ENCODE data around the gene DPH6. TPM values are rescaled to one million over a fixed set of nuclear protein-coding genes. Genes with fewer than 3 reads are reported as not detected.
"Not testable (repeated sequence)": the region's sequence is repeated elsewhere in the genome, so short reads cannot be mapped to it uniquely, and the experiment has no call there.

The DPH6 gene
- total RNA-seq, 2 donors from 2014 or later, result 29.8 to 35.6 TPM

GRCh38 chr15:35444557-35445204 is 101.3 kb downstream of the DPH6 start:
- H3K27me3 ChIP-seq (ENCODE audit: control insufficient read depth, insufficient read depth, low read length, poor library complexity, severe bottlenecking), result no peaks in the 10 kb centered on the region
- TF ChIP-seq CTCF (conservative IDR thresholded peaks at IDR 0.05), result peak; percentile 95

GRCh38 chr15:35443376-35443775 is 102.6 kb downstream of the DPH6 start:
- no peak for DNase-seq
- H3K4me1 Mint-ChIP-seq, result peaks cover 10% of the 10 kb centered on the region

More at GRCh38 chr15:35444557-35445204, 101.3 kb downstream of the DPH6 start:
- Mint-ChIP-seq H3K27ac (no peak overlapping the region), H3K4me1 (peaks cover 10% of the 10 kb centered on the region), H3K9me3 (peaks cover 16% of the 10 kb centered on the region), H3K27me3 (ENCODE audit: insufficient read depth) (no peaks in the 10 kb centered on the region), H3K36me3 (ENCODE audit: low read depth) (peaks cover 14% of the 10 kb centered on the region), H3K4me3 (no peak overlapping the region)
- Histone ChIP-seq H3K9me3 (ENCODE audit: control insufficient read depth, low read length) (peaks cover 5% of the 10 kb centered on the region), H3K4me3 (ENCODE audit: low read length) (no peak overlapping the region), H3K9ac (ENCODE audit: extremely low read depth, low read length, poor library complexity, severe bottlenecking) (no peak overlapping the region), H3K27ac (ENCODE audit: low read depth, low read length) (no peak overlapping the region), H3K36me3 (ENCODE audit: control insufficient read depth, insufficient read depth, low read length) (no peaks in the 10 kb centered on the region), H3K4me1 (ENCODE audit: control insufficient read depth, insufficient read depth, low read length) (no peaks in the 10 kb centered on the region)
- no CpG with 5 or more reads among the region's 1 CpG for WGBS, 2 experiments (ENCODE audit: insufficient coverage in 1 of 2, insufficient read length in 1 of 2)
- DNase-seq, result no peak

GRCh38 chr15:35442742-35443141 is 103.2 kb downstream of the DPH6 start:
- H3K27ac ChIP-seq (ENCODE audit: low read depth, low read length), result no peak overlapping the region
- 88% methylated on average over 1 of the region's 1 CpG; no CpG with 5 or more reads in 1 of the 2 experiments for WGBS, 2 experiments (ENCODE audit: insufficient coverage in 1 of 2, insufficient read length in 1 of 2)
- H3K9ac ChIP-seq (ENCODE audit: extremely low read depth, low read length, poor library complexity, severe bottlenecking), result no peak overlapping the region
- Mint-ChIP-seq H3K4me3 (no peak overlapping the region), H3K4me1 (peaks cover 10% of the 10 kb centered on the region), H3K36me3 (ENCODE audit: low read depth) (peaks cover 14% of the 10 kb centered on the region), H3K27ac (no peak overlapping the region), H3K9me3 (peaks cover 16% of the 10 kb centered on the region), H3K27me3 (ENCODE audit: insufficient read depth) (no peaks in the 10 kb centered on the region)
- peaks cover 5% of the 10 kb centered on the region for H3K9me3 ChIP-seq (ENCODE audit: control insufficient read depth, low read length)
- no peaks in the 10 kb centered on the region for H3K36me3 ChIP-seq (ENCODE audit: control insufficient read depth, insufficient read depth, low read length)
- no peaks in the 10 kb centered on the region for H3K4me1 ChIP-seq (ENCODE audit: control insufficient read depth, insufficient read depth, low read length)
- H3K27me3 ChIP-seq (ENCODE audit: control insufficient read depth, insufficient read depth, low read length, poor library complexity, severe bottlenecking), result no peaks in the 10 kb centered on the region
- no peak for DNase-seq
- H3K4me3 ChIP-seq (ENCODE audit: low read length), result no peak overlapping the region
- TF ChIP-seq CTCF (conservative IDR thresholded peaks at IDR 0.05), result no peak

More at GRCh38 chr15:35443376-35443775, 102.6 kb downstream of the DPH6 start:
- Histone ChIP-seq H3K9me3 (ENCODE audit: control insufficient read depth, low read length) (peaks cover 5% of the 10 kb centered on the region), H3K4me1 (ENCODE audit: control insufficient read depth, insufficient read depth, low read length) (no peaks in the 10 kb centered on the region), H3K36me3 (ENCODE audit: control insufficient read depth, insufficient read depth, low read length) (no peaks in the 10 kb centered on the region), H3K9ac (ENCODE audit: extremely low read depth, low read length, poor library complexity, severe bottlenecking) (no peak overlapping the region), H3K27me3 (ENCODE audit: control insufficient read depth, insufficient read depth, low read length, poor library complexity, severe bottlenecking) (no peaks in the 10 kb centered on the region), H3K27ac (ENCODE audit: low read depth, low read length) (no peak overlapping the region), H3K4me3 (ENCODE audit: low read length) (no peak overlapping the region)
- Mint-ChIP-seq H3K27me3 (ENCODE audit: insufficient read depth) (no peaks in the 10 kb centered on the region), H3K9me3 (peaks cover 16% of the 10 kb centered on the region), H3K4me3 (no peak overlapping the region), H3K27ac (no peak overlapping the region), H3K36me3 (ENCODE audit: low read depth) (peaks cover 14% of the 10 kb centered on the region)
- no peak for TF ChIP-seq CTCF (conservative IDR thresholded peaks at IDR 0.05)

- not testable (repeated sequence) for H3K27ac Mint-ChIP-seq; H3K4me1 ChIP-seq (ENCODE audit: control insufficient read depth, insufficient read depth, low read length); H3K27me3 ChIP-seq (ENCODE audit: control insufficient read depth, insufficient read depth, low read length, poor library complexity, severe bottlenecking); H3K36me3 ChIP-seq (ENCODE audit: control insufficient read depth, insufficient read depth, low read length); DNase-seq; H3K9me3 ChIP-seq (ENCODE audit: control insufficient read depth, low read length); H3K27me3 Mint-ChIP-seq (ENCODE audit: insufficient read depth); H3K4me3 ChIP-seq (ENCODE audit: low read length); H3K4me3 Mint-ChIP-seq; H3K9ac ChIP-seq (ENCODE audit: extremely low read depth, low read length, poor library complexity, severe bottlenecking); H3K27ac ChIP-seq (ENCODE audit: low read depth, low read length)
- peaks cover 10% of the 10 kb centered on the region for H3K4me1 Mint-ChIP-seq
- peaks cover 23% of the 10 kb centered on the region for H3K9me3 Mint-ChIP-seq
- H3K36me3 Mint-ChIP-seq (ENCODE audit: low read depth), result peaks cover 19% of the 10 kb centered on the region
- WGBS, 2 experiments (ENCODE audit: insufficient coverage in 1 of 2, insufficient read length in 1 of 2), result 96% methylated on average over 4 of the region's 4 CpGs; no CpG with 5 or more reads in 1 of the 2 experiments
Measured at GRCh38 chr15:35441279-35441678, 104.7 kb downstream of the DPH6 start.
